Urinary bladder (tissue), 4 donors: ENCODE measurements around the gene ASXL1. TPM values are rescaled to one million over a fixed set of nuclear protein-coding genes. Genes with fewer than 3 reads are reported as not detected.

ENCODE experiments used
- DNase-seq: peaks from one replicate; pipeline ENCODE4 v3.0.0-alpha.2; 2015; ENCODE audit errors: extremely low spot score
- H3K27ac ChIP-seq: one replicate; pipeline ENCODE4 v1.5.1; 2013; ENCODE audit warnings: low read depth, mild to moderate bottlenecking, moderate library complexity
- H3K36me3 ChIP-seq: one replicate; pipeline ENCODE4 v1.6.1; 2013; ENCODE audit warnings: mild to moderate bottlenecking, moderate library complexity; ENCODE audit not compliant: insufficient read depth
- H3K4me1 ChIP-seq: one replicate; pipeline ENCODE4 v1.6.1; 2013; ENCODE audit warnings: mild to moderate bottlenecking, moderate library complexity; ENCODE audit not compliant: insufficient read depth
- H3K4me3 ChIP-seq: one replicate; pipeline ENCODE4 v1.5.1; 2013; ENCODE audit warnings: low read depth, low read length
- WGBS: extraction: QIAGEN DNeasy Blood & Tissue Kit; methylation state at CpG from one replicate; pipeline ENCODE4 v1.1.7; 2013; 5-methylcytosine and 5-hydroxymethylcytosine counted together
- polyA plus RNA-seq: library from polyadenylated mRNA; stranded (reverse); fragments of 200-250 nt; gene quantifications from one replicate; pipeline ENCODE4 v1.2.3, GENCODE V29; 2013
- total RNA-seq: library from RNA; depleted of rRNA; stranded (reverse); fragments of >200 nt; gene quantifications from one replicate; pipeline ENCODE4 v1.2.3, GENCODE V29; 2014
- donor health status: healthy with polysubstance abuse.
- donor health status: healthy.

ASXL1 gene
- total and polyA plus RNA-seq, 2 donors: 28.6 to 69.6 TPM

DNA sequence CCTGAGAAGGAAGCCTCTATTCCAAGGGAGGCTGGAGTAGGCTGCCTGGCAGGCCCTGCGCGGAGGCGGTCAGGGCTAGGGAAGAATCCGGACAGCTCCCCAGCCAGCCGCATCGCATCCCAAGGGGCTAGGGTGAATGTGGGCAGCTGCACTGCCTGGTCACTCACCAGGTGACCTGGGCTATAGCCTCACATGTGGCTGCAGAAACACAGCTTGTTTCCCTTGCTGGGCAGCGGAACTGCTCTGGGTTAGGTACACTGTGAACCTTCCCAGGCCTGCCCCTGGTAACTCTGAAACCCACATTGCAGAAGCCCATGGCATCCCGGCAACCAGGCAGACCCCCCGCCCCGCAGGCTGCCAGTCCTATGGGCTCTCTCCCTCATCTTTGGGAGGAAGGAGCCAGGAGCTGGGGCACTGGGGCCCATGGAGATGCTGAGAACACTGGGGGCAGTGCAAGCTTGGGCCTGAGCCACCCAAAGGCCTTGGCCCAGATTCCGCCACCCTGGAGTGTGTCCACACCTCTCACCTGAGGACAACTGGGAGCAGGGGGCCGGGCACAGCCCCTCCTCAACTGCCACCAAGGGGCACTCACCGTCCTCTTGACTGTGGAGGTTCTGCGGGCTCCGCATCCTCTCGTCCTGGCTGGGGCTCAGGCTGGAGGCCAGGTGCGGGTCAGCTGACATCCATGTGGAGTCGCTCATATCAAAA lies 116.0 kb downstream of the ASXL1 start:
- peaks cover 2% of the 10 kb centered on the region for H3K4me1 ChIP-seq

DNA sequence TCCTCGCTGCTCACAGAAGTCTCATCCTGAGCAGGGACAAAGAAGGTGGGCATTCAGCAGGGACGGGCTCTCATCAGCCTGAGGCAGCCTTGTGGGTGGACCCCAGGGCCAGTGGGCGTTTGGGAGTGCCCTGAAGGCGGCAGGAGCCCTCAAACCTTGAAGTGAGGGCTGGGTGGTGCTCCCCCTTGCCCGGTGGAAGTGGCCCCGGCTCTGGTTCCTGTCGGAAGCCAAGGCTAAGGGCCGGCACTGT lies 116.5 kb downstream of the ASXL1 start:
- peak overlapping the region; percentile 38 for H3K4me3 ChIP-seq
- no peaks in the 10 kb centered on the region for H3K36me3 ChIP-seq
- peaks cover 2% of the 10 kb centered on the region for H3K4me1 ChIP-seq
- no peak for DNase-seq
- peak overlapping the region; percentile 78 for H3K27ac ChIP-seq
- WGBS: 15% methylated on average over 8 of the region's 8 CpGs

More for the DNA sequence above, 116.0 kb downstream of the ASXL1 start:
- H3K4me3 ChIP-seq: no peak overlapping the region
- peak overlapping the region; percentile 78 for H3K27ac ChIP-seq
- no peaks in the 10 kb centered on the region for H3K36me3 ChIP-seq
- 53% methylated on average over 18 of the region's 18 CpGs for WGBS
- DNase-seq: no peak

DNA sequence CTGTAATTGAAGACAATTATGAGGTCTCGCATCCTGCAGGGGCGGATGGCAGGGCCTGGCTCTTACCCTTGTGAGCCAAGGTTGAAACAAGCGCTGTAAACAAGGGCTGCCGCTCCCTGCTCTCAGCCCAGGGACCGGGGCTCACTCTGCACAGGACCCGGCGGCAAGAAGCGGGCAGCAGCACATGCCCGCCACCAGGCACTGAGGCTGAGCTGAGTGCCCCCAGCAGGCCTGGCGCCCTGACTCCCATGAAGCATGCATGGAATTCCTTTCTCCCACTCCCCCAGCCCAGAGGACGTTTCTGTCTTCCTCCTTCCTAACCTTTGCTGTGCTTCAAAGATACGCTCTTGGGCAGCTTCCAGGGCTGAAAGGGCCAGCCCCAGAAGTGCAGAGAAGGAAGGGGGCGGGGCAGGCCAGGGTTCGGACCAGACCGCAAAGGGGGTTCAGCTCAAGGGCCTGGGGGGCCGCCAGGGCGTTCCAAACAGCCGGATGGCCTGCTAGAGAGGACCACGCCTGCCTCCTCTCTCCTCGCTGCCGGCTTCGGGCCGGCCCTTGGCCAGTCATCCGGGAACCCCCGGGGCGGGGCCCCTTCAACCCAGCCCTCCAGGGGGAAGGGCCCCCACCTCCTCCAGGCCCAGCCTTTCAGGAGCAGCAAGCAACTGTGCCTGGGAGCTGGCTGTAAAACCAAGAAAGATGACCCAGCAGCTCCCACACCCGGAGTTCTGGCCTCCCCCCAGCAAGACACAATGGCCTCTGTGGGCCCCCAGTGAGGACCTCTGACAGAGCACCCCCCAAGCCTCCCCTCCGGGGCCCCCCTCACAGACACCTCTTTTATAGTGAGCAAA lies 117.1 kb downstream of the ASXL1 start:
- Histone ChIP-seq H3K27ac (peak overlapping the region; percentile 78), H3K4me3 (peak overlapping the region; percentile 38), H3K4me1 (peaks cover 2% of the 10 kb centered on the region), H3K36me3 (no peaks in the 10 kb centered on the region)
- 4% methylated on average over 28 of the region's 28 CpGs for WGBS
- DNase-seq: peak; percentile 86

DNA sequence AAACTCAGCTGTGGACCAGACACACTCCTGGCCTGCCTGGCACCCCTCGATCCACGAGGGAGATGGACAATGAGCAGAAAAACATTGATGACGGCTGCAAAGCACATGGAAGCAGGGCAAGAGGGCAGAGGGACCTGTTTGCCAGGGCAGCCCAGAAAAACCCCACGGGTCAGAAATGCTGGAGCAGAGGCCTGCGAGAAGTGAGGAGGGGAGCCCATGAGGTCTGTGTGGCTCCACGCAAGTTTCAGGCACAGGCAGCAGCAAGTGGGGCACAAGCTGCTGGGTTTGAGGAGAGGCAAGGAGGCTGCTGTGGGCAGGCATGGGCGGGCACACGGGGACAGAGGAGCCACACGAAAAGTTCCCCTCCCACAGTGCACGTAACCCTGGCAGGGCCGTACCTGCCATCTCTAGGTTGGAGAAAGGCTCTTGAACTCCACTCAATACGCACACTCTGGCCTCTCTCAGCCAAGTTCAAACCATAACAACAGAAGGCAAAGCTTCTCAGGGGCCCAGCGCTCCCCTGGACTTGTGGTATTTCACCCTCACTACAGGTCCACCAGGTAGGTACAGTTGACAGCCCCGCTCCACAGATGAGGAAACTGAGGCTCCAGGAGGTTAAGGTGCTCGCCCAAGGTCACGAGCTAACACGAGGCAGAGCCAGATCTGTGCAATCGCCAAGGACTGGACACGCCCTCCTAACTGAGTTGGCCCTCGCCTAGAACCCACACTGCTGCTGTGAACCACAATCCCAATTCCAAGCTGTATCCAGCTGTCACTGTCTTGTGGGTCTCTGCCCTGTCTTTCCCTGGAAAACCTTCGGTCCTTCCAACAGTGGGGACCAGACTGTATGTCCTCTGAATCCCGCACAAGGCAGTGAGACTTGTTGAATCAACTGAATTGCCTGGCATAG lies 118.8 kb downstream of the ASXL1 start:
- Histone ChIP-seq H3K4me1 (peaks cover 2% of the 10 kb centered on the region), H3K27ac (no peak overlapping the region), H3K4me3 (no peak overlapping the region), H3K36me3 (no peaks in the 10 kb centered on the region)
- WGBS: 66% methylated on average over 22 of the region's 22 CpGs
- no peak for DNase-seq

DNA sequence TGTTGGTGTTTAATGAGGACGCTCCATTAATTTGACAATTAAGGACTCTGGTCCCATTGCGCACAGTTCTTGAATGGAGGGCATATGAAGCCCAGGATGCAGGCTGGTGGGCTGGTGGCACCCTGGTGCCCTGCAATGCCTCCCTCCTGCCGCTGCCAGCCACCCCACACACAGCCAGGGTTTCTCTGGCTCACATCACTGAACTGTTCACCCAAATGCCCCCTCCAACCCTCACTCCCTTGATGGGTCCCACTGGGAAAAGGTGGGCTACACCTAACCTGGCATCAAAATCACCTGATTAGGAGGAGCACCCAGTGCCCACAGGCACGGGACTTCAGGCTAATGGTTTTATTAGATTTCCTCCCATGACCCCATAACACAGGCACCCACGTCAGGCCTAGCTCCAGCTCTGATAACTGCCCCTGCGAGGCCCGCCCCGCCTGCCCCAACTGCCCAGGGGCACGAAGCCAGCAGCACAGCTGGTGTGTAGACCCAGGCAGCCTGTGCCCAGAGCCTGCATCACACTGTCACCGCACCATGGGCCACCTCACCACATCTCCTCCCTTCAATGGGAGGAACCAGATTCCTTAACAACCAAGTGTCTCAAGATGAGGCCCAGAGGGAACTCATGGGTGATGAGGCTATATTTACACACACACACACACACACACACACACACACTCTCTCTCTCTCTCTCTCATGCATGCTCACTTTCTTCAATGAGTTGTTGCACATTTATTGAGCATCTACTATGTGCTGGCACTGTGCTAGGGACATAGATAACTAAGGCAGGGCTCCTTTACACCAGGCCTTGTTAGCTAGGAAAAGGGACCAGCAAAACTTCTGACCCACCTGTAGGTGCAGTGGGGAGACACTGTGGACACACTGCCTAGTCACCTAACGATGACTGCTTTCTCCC lies 119.7 kb downstream of the ASXL1 start:
- no peak overlapping the region for H3K4me3 ChIP-seq
- H3K27ac ChIP-seq: no peak overlapping the region
- peaks cover 2% of the 10 kb centered on the region for H3K4me1 ChIP-seq
- H3K36me3 ChIP-seq: no peaks in the 10 kb centered on the region
- no peak for DNase-seq
- 71% methylated on average over 11 of the region's 11 CpGs for WGBS

DNA sequence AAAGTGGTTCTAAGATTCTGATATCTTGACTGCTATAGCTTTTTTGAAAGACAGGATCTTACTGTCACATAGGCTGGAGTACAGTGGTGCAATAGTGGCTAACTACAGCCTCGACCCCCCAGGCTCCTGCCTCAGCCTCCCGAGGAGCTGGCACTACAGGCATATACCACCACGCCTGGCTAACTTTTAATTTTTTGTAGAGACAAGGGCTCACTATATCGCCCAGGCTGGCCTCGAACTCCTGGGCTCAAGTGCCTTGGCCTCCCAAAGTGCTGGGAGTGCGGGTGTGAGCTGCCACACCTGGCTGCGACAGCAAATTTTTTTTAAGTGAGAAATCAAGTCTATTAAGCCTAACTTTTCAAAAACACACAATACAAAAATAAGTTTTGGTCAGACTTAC lies 120.4 kb downstream of the ASXL1 start:
- Histone ChIP-seq H3K4me1 (no peaks in the 10 kb centered on the region), H3K27ac (no peak overlapping the region), H3K4me3 (no peak overlapping the region), H3K36me3 (no peaks in the 10 kb centered on the region)
- WGBS: 90% methylated on average over 7 of the region's 7 CpGs
- no peak for DNase-seq

DNA sequence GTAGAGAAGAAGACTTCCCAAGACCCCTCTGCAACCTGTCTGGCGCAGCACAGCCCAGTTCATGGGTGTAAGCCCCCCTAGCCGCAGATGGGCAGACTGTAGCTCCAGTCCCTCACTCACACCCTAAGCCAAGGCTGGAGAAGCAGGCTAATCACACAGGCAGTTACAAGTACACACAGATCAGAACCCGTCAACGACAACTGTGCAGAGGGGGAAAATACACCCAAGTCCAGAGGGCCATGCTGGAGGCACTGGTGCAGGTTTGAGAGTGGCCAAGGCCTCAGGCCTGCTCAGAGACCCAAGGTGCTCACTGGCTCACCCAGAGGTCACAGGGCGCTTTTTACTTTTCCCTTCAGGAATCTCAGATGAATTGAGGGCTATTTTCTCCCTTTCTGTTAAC lies 120.9 kb downstream of the ASXL1 start:
- Histone ChIP-seq H3K36me3 (no peaks in the 10 kb centered on the region), H3K4me3 (no peak overlapping the region), H3K4me1 (no peaks in the 10 kb centered on the region), H3K27ac (no peak overlapping the region)
- 87% methylated on average over 5 of the region's 5 CpGs for WGBS
- DNase-seq: no peak

DNA sequence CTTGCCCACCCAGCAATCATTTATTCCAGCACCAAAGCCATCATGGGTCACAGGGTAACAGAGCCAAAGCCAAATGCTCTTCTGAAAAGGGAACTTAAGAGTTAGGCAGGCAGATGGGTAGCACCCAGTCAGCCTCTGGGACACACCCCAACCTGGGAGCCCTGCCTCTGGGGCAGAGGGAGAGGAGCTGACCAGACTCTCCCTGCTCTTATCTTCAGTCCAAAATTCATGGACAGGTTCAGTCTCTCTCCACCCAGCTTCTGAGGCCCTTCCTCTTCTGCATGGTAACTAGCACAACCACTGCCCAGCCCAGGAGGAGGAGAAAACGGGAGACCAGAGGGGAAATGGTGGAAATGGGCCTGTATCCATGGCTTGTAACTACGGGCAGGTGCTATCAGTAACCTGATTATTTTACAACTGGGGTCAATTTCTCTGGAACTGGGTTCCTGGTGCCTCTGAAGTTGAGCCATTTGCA lies 121.6 kb downstream of the ASXL1 start:
- H3K4me1 ChIP-seq: no peaks in the 10 kb centered on the region
- WGBS: 54% methylated on average over 2 of the region's 2 CpGs
- no peak for DNase-seq
- H3K27ac ChIP-seq: no peak overlapping the region
- H3K4me3 ChIP-seq: no peak overlapping the region
- H3K36me3 ChIP-seq: no peaks in the 10 kb centered on the region

DNA sequence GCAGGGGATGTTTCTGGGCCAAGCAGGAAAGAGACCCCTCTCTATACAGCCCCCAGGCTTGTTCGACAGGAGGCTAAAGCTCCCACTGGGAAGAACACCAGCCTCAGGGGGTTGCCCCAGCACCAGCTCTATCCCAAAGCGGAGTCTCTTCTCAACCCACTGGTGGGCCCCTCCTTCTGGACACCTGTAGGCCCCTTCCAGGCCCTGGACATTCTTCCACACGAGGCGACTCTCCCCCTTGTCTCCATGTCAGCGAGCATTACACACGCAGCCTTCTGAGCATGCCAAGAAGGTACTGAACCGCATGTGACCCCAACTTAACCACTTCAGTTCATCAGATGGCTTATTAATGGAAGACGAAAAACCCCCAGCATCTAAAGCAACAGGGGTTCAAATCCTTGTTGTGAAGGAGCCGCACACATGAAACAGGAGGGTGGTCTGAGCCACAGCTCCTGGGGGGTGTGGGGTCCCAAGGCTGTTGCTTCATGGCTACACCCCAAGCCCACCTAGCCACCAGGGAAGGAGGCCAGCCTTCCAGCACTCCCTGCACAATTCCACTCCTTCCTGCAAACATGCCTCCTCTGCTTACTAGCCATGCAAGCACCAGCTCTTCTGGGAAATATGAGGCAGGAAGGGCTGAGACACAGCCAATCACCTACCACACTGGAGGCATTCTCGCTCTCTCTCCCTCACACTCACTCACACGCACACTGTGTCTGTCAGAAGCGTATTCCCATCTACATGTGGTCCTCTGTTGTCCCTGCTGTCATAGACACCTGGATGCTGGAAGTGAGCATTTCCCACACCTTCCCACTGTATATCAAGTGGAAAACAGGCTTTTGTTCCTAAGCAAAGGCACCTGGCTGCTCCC lies 122.5 kb downstream of the ASXL1 start:
- 50% methylated on average over 12 of the region's 12 CpGs for WGBS
- DNase-seq: no peak
- no peak overlapping the region for H3K27ac ChIP-seq
- H3K4me1 ChIP-seq: no peaks in the 10 kb centered on the region
- no peak overlapping the region for H3K4me3 ChIP-seq
- H3K36me3 ChIP-seq: no peaks in the 10 kb centered on the region

DNA sequence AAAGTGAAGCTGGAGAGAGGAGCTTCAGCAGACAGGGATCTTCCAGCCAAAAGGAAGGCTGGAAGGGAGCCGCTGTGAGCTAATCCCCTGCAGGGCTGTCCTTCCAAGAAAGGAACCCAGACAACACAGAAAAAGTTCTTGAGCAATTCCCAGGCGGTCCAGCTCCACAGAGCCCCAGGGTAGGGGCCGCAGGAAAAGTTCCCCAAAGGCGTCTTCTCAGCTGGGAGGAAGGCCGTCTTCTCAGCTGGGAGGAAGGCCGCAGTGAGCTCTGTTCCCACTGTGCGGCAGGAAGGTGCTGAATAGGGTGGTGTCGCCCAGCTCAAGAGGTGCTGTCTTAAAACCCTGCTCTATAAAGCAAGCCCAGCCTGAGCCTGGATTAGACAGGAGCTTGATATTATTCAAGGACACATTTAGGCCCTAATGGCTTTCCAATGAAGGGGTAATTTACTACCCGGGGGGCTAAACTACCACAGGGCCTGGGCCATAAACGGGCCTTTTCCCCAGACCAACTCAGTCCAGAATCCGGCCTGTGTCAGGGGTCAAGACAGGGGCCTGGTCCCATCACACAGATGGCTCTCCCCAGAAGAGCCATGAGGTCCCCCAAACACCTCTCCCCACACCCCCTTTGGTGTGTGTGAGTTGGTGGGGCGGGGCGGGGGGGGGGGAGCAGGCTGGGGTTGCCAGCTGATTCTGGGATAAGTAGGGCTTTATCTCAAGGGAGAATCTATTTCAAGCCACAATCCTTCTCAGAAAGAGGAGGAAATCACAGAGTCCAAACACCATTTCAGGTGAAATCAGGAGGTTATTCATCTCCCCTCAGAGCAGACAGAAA lies 123.4 kb downstream of the ASXL1 start:
- no peaks in the 10 kb centered on the region for H3K36me3 ChIP-seq
- no peak overlapping the region for H3K4me3 ChIP-seq
- no peaks in the 10 kb centered on the region for H3K4me1 ChIP-seq
- H3K27ac ChIP-seq: peak overlapping the region; percentile 69
- 23% methylated on average over 13 of the region's 13 CpGs for WGBS
- DNase-seq: no peak

DNA sequence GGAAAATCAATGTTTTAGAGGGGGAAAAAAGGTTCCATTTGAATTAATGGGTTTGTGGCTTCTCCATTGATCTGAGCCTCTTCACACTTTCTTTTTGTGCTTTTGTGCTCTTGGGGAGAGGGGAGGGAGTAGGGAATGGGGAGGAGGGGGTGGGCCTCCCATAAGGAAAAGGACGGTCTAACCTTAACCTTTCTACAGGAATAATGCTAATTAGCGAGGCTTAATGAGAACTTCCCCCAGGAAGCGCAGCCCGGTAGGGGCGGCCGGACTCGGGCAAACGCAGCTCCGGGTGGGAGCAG lies 124.0 kb downstream of the ASXL1 start:
- peak overlapping the region; percentile 69 for H3K27ac ChIP-seq
- peak overlapping the region; percentile 94 for H3K4me3 ChIP-seq
- 12% methylated on average over 9 of the region's 9 CpGs for WGBS
- H3K4me1 ChIP-seq: no peaks in the 10 kb centered on the region
- H3K36me3 ChIP-seq: no peaks in the 10 kb centered on the region
- DNase-seq: no peak
